HG03521 (cell line): Measurements from ENCODE around the gene GZF1.

ENCODE experiments used
- ATAC-seq: cut with Tn5 transposase; IDR thresholded peaks from one replicate; pipeline ENCODE4 v1.9.1; 2021; ENCODE audit warnings: mild to moderate bottlenecking, moderate library complexity; ENCODE audit not compliant: unreplicated experiment

GZF1 gene

DNA sequence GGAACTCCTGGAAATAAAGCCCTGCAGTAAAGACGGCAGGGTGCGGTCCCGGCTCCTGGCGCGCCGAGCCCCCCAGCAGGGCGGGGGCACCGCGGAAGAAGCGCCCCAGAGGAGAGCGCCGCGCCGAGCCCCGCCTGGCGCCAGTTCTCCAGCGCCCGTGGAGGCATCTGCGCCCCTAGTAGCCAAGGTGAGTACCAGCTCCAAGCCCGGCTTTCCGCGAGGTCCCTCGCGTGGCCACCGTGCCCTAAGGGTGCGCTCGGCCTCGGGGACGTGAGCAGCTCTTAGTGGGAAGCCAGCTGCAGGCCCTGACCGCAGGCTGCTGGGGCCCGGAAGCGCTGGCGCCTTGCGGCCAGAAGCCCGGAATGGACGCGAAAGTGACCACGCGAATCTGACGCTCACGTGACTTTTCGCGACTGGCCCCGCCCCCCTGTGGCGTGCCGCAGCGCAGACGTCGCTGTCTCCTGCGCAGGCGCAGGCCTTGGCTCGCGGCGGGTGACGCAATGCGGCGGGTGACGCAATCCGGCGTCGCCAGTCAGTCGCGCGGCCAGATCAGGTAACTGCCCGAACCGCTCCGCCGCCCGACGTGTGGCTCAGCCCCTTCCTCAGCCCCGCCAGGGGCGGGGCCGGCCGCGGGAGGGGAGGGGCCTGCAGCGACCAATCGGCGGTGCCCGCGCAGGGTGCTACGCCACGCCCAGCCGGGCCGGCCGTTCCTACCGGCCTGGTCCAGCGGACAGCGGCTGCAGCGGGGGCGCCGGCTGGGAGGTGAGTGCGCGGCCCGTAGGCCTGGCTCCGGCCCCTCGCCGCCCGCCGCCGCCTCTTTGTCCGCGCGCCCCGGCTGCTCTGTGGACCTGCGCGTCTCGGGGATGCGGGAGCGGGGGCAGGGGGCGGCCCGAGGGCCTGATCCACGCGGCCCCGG is at the start of gene GZF1:
GZF1 (plus strand) TSS at position 707 of the 916 bp plus-strand sequence. CDS start 2,202 bp downstream, outside the sequence.
- peak; percentile 67 for ATAC-seq

DNA sequence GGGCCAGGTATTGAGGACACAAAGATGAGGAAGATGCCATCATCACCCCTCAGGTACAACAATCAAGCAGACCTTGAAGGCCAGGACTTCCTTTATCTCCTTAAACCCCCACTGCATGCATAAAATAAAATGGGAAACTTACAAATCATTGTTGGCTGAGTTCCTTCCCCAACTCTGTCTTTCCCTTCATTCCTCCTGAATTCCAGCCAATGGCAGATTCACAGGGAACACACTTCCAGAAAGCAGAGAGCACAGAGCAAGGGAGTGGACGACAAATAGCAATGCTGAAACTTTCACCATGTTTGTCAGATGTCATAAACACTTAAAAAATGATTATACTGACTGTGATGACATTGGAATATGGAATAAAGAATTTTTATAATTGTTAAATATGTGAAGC is 48.7 kb upstream of the GZF1 start:
- ATAC-seq = no peak

- ATAC-seq = no peak
These were observed 47.3 kb upstream of the GZF1 start for GRCh38 chr20:23314699-23315098.

GRCh38 chr20:23315099-23315498 is 46.9 kb upstream of the GZF1 start:
- no peak for ATAC-seq

GRCh38 chr20:23316626-23317025 is 45.4 kb upstream of the GZF1 start:
- no peak for ATAC-seq

GRCh38 chr20:23317081-23317480 is 44.9 kb upstream of the GZF1 start:
- ATAC-seq = no peak

DNA sequence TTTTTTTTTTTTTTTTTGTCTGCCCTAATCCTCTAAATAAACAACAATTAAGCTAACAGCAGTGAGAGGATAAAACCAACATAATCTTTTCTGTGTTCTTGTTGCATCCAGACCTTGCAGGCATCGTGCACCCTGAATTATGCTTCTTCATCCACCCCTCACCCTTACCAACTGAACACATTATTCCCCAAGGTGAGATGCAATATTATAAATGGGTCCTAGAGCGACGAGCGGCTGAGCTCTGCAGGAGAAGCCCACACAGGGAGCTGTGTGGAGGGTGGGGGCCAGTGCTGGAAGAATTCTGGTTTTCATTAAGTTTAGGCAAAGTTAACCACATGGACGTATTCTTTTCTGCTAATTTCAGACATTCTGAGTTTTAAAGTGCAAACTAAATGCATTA is 43.6 kb upstream of the GZF1 start:
- ATAC-seq = no peak

DNA sequence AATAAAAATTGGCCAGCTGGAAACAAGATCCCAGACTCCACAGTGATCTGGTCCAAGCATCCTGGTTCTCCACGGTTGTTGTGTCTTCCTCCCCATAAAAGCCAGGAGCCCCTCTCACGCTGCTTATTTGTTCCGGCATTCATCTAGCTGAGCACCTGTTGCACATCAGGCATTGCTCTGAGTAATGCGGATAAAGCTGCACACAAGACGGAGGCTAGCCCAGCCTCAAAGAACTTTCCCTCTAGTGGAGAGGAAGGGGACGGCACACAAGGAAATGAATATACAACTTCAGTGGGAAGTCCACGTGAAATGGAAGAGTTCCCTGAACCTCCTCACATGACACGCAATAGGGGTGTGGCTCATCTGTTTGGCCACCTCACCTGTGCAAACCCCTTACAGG is 41.7 kb upstream of the GZF1 start:
- no peak for ATAC-seq

DNA sequence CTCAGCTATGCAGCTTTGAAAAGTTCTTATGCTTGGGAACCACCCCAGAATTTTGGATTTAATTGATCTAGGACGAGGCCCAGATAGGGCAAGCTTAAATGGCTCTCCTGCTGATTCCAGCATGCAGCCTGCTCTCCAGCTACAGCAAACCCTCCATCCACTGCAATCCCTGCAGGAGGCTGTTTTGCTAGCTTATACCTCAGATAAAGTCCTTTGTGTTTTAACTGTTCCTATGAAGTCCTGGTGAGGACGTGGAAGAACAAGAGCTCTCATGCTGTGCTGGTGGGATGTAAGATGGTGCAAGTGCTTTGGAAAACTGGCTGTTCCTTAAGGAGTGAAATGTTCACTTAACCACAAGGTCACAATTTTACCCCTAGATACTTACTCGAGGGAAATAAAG is 36.9 kb upstream of the GZF1 start:
- ATAC-seq = no peak

- no peak for ATAC-seq
These were observed 35.2 kb upstream of the GZF1 start for GRCh38 chr20:23326774-23327173.

DNA sequence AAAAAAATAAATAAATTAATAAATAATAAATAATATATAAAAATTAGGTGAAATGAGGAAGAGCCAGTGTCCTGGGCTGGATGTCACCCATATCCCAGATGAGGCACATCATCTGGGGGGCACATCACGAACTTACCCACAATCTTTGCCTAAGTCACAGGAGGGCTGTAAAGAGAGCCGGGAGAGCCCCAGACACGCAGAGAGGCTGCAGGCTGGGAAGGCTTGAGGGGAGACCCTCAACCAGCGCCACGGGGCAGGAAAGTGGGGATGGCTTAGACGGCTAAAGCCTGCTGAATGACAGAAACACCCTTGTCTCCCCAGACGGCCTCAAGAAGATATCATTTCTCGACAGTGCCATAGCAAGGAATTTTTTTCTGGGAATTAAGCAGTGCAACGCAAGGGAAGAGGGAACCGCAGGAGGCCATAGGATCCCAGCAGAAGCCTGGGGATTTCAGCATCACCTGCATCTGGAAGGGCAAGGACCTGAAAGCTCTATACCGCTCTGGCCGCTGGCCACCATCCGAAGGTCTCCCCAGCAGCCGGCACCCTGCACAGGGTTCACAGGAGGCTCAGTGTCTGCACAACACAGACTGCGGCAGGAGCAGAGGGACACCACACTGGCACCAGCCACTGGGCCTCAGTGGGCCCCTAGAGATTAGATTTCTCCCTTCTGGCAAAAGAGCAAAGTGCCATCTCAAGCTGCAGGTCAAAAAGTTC is 34.2 kb upstream of the GZF1 start:
- no peak for ATAC-seq

DNA sequence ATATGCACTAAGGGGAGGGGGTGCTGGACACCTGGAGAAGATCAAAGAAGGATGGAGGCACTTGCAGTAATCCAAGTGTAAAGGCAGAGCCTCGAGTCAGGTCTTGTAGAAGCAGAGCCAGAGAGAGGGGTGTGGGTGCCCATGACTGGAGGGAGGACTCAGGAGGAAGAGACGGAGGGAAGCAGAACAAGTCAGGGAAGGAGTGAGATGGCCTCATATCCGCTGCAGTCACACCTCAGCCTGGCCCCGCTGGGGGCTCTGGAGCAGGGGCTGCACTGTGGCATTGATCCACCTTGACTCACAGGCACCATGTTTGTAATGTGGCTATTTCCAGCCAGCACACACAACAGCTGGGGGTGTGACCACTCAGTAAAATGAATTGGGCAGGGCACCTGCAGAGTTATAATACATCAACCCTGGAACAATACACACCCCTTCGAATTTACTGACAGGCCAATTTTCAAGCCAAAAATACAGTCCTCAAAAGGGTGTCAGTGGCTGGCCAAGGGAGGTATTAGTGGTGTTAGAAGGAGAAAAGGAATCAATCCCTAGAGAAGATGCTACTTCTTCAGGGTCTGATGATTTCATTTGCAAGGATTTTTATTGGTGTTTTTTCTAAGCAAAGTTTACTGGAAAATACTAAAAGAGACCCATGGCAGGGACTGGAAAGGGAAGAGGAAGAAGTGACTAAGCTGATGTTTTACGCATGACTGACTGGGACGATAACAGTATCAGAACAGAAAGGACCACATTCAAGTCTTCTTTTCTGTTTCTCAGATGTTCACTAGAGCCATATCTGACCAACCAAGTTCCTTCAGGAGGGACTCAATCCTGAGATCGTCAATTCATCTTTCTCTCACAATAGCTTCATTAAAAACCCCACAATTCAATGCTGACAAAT is 30.3 kb upstream of the GZF1 start:
- no peak for ATAC-seq

DNA sequence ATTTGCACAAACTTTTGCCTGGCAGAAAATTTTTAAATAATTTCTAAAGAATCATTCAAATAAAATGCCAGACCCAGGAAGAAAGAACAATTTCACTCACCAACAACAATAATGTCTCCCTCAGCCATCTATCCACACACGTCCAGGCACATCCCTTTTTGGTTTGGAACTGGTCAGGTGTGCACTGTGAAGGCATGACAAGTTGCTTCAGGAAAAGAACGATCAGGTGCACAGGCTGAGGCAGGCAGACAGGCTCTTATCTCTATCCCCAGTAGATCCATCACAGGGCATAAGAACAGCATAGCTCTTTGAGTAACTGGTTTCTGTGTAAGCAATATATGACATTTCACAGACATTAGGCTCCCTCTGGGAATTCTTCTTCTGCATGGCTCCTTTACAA is 29.5 kb upstream of the GZF1 start:
- ATAC-seq = no peak

GRCh38 chr20:23334111-23334510 is 27.9 kb upstream of the GZF1 start:
- ATAC-seq = no peak

- no peak for ATAC-seq
These were observed 26.5 kb upstream of the GZF1 start for GRCh38 chr20:23335521-23335920.

GRCh38 chr20:23336476-23336875 is 25.5 kb upstream of the GZF1 start:
- no peak for ATAC-seq

GRCh38 chr20:23337312-23337711 is 24.7 kb upstream of the GZF1 start:
- no peak for ATAC-seq

DNA sequence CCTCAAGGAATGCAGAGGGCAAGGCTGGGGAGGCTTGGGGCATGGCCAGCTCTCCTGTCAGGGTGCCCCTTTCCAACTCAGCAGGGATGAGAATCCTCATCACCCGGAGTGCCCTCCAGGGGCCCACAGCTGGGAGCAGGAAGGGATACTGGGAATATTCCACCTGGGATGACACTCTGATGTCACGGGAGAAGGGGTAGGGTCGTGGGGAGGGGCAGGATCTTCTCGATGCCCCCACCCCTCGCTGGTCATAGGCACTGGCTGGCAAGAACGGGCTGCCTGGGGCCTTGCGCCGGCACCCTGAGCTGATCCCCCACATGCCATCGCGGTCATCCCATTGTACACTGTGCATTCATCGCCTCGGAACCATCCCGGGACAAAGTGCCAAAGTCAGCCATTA is 22.0 kb upstream of the GZF1 start:
- ATAC-seq = no peak

GRCh38 chr20:23340524-23340923 is 21.5 kb upstream of the GZF1 start:
- no peak for ATAC-seq

GRCh38 chr20:23341073-23341472 is 20.9 kb upstream of the GZF1 start:
- ATAC-seq = no peak

GRCh38 chr20:23343590-23343989 is 18.4 kb upstream of the GZF1 start:
- ATAC-seq = no peak
